HepG2 (cell line): ENCODE data around the gene PRM3. TPM values are rescaled to one million over a fixed set of nuclear protein-coding genes. Genes with fewer than 3 reads are reported as not detected.

Experiments used
- LCORL ChIP-seq, 2 experiments: fragments of 450-650 bp in 1 of 2; sonication (generic) in 1 of 2; formaldehyde crosslinking in 1 of 2; IDR thresholded peaks; 2 replicates each; pipeline versions ENCODE4 v1.5.0 to v1.6.1; 2017 to 2020; ENCODE audit warnings: antibody characterized with exemption in 1 of 2, missing genetic modification reagents in 1 of 2
- NFIB ChIP-seq: sonication (generic); formaldehyde crosslinking; IDR thresholded peaks from 2 replicates; pipeline ENCODE4 v1.9.0; 2021; ENCODE audit warnings: missing genetic modification reagents, mild to moderate bottlenecking, borderline replicate concordance
- PAWR ChIP-seq: sonication (generic); formaldehyde crosslinking; IDR thresholded peaks from 2 replicates; pipeline ENCODE4 v1.4.0; 2020; ENCODE audit warnings: missing genetic modification reagents, mild to moderate bottlenecking, borderline replicate concordance
- PTBP1 ChIP-seq: fragments of 200-400 bp; formaldehyde crosslinking; IDR thresholded peaks from 2 replicates; pipeline ENCODE4 v1.6.1; 2018; ENCODE audit warnings: low read length, low read depth; ENCODE audit not compliant: poor library complexity, severe bottlenecking
- RFX1 ChIP-seq: fragments of 450-650 bp; IDR thresholded peaks from 2 replicates; pipeline ENCODE4 v1.6.1; 2017
- ZFP36L2 ChIP-seq: sonication (generic); formaldehyde crosslinking; IDR thresholded peaks from 2 replicates; pipeline ENCODE4 v1.4.0; 2020; ENCODE audit warnings: missing genetic modification reagents
- polyA plus RNA-seq, 8 experiments: library from polyadenylated mRNA; depleted of rRNA in 3 of 8; stranded (reverse) in 7 of 8; unstranded in 1 of 8; fragments of >200 nt; fragmentation: Illumina TruSeq in 4 of 8; extraction: Trizol in 4 of 8; gene quantifications; 2 replicates each; pipeline versions ENCODE4 v1.2.1 to v1.2.3, GENCODE V29; 2011 to 2016; ENCODE audit warnings: low read depth in 4 of 8, missing spikeins in 1 of 8, mixed read lengths in 1 of 8; ENCODE audit not compliant: insufficient read depth in 1 of 8
- total RNA-seq, 5 experiments: library from RNA; depleted of rRNA; stranded (reverse); fragments of >200 nt; fragmentation: Illumina TruSeq; extraction: Trizol; gene quantifications; 2 replicates each; pipeline ENCODE4 v1.2.3, GENCODE V29; 2016; ENCODE audit warnings: low read depth in 1 of 5
- TF ChIP-seq, protein P1 (sequence below): sonication (generic); formaldehyde crosslinking; IDR thresholded peaks from 2 replicates; pipeline ENCODE4 v1.9.0; 2021; ENCODE audit warnings: mild to moderate bottlenecking, missing genetic modification reagents
- TF ChIP-seq, protein P2 (sequence below): IDR thresholded peaks from 2 replicates; pipeline ENCODE4 v1.6.1; 2012; ENCODE audit warnings: low read depth, low read length, improper control_type of control experiment
- TF ChIP-seq, protein P3 (sequence below): IDR thresholded peaks from 2 replicates; pipeline ENCODE4 v1.6.1; 2016; ENCODE audit warnings: low read depth, missing genetic modification reagents, missing compliant biosample characterization
- TF ChIP-seq, protein P4 (sequence below): sonication (generic); formaldehyde crosslinking; IDR thresholded peaks from 2 replicates; pipeline ENCODE4 v1.4.0; 2020; ENCODE audit warnings: missing genetic modification reagents, borderline replicate concordance

PRM3 gene
- total and polyA plus RNA-seq, 2 of the 13 experiments (the other 11 are each of a cell fraction or from before 2014, with no cell fraction given): not detected

DNA sequence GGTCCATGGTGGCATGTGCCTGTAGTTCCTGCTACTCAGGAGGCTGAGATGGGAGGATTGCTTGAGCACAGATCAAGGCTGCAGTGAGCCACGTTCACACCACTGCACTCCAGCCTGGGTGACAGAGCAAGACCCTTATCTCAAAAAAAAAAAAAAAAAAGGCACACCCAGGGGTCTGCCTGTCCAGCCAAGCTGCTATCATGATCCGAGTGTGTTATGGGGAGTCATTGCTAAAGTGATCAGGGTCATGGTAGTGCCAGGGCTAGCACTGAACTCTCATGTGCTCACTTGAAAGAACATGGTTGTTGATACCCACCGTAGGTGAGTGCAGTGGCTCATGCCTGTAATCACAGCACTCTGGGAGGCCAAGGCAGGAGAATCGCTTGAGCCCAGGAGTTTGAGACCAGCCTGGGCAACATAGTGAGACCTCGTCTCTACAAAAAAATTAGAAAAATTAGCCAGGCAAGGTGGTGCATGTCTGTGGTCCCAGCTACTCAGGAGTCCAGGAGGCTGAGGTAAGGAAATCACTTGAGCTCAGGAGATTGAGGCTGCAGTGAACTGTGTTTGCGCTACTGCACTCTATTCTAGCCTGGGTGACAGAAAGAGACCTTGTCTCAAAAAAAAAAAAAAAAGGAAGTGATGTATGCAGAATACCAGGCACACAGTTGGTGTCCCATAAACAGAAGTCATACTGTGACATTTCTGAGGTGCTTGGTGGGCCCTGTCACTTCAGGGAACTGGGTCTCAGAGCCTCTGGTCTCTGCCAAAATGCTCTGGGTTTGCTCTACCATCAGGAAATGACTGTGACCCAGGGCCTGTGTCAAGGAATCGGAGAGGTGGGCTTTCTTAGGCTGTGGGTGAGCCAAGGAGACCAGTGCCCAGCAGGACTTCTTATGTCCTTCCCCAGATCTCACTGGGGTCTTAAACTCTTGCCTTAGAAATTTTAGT, 5.5 kb upstream of the PRM3 start (continued):
- no peak for TF ChIP-seq NFIB (CRISPR knock-in tag)
- TF ChIP-seq PAWR: 0 out of 2 replicates have a peak, but pooled peaks have one; percentile 30
- TF ChIP-seq RFX1: no peak
- TF ChIP-seq ZFP36L2 (CRISPR knock-in tag): no peak
- TF ChIP-seq, protein P1, sequence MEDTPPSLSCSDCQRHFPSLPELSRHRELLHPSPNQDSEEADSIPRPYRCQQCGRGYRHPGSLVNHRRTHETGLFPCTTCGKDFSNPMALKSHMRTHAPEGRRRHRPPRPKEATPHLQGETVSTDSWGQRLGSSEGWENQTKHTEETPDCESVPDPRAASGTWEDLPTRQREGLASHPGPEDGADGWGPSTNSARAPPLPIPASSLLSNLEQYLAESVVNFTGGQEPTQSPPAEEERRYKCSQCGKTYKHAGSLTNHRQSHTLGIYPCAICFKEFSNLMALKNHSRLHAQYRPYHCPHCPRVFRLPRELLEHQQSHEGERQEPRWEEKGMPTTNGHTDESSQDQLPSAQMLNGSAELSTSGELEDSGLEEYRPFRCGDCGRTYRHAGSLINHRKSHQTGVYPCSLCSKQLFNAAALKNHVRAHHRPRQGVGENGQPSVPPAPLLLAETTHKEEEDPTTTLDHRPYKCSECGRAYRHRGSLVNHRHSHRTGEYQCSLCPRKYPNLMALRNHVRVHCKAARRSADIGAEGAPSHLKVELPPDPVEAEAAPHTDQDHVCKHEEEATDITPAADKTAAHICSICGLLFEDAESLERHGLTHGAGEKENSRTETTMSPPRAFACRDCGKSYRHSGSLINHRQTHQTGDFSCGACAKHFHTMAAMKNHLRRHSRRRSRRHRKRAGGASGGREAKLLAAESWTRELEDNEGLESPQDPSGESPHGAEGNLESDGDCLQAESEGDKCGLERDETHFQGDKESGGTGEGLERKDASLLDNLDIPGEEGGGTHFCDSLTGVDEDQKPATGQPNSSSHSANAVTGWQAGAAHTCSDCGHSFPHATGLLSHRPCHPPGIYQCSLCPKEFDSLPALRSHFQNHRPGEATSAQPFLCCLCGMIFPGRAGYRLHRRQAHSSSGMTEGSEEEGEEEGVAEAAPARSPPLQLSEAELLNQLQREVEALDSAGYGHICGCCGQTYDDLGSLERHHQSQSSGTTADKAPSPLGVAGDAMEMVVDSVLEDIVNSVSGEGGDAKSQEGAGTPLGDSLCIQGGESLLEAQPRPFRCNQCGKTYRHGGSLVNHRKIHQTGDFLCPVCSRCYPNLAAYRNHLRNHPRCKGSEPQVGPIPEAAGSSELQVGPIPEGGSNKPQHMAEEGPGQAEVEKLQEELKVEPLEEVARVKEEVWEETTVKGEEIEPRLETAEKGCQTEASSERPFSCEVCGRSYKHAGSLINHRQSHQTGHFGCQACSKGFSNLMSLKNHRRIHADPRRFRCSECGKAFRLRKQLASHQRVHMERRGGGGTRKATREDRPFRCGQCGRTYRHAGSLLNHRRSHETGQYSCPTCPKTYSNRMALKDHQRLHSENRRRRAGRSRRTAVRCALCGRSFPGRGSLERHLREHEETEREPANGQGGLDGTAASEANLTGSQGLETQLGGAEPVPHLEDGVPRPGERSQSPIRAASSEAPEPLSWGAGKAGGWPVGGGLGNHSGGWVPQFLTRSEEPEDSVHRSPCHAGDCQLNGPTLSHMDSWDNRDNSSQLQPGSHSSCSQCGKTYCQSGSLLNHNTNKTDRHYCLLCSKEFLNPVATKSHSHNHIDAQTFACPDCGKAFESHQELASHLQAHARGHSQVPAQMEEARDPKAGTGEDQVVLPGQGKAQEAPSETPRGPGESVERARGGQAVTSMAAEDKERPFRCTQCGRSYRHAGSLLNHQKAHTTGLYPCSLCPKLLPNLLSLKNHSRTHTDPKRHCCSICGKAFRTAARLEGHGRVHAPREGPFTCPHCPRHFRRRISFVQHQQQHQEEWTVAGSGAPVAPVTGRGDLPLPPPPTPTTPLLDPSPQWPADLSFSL (CRISPR knock-in tag): no peak
- no peak for TF ChIP-seq PTBP1
- no peak for TF ChIP-seq LCORL (IDR thresholded peaks at IDR 0.05)
- no peak; the same call in 1 of the 2 replicates for TF ChIP-seq LCORL (CRISPR knock-in tag; IDR thresholded peaks at IDR 0.05)
- TF ChIP-seq, protein P2, sequence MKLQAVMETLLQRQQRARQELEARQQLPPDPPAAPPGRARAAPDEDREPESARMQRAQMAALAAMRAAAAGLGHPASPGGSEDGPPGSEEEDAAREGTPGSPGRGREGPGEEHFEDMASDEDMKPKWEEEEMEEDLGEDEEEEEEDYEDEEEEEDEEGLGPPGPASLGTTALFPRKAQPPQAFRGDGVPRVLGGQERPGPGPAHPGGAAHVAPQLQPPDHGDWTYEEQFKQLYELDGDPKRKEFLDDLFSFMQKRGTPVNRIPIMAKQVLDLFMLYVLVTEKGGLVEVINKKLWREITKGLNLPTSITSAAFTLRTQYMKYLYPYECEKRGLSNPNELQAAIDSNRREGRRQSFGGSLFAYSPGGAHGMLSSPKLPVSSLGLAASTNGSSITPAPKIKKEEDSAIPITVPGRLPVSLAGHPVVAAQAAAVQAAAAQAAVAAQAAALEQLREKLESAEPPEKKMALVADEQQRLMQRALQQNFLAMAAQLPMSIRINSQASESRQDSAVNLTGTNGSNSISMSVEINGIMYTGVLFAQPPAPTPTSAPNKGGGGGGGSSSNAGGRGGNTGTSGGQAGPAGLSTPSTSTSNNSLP: no peak
- TF ChIP-seq, protein P3, sequence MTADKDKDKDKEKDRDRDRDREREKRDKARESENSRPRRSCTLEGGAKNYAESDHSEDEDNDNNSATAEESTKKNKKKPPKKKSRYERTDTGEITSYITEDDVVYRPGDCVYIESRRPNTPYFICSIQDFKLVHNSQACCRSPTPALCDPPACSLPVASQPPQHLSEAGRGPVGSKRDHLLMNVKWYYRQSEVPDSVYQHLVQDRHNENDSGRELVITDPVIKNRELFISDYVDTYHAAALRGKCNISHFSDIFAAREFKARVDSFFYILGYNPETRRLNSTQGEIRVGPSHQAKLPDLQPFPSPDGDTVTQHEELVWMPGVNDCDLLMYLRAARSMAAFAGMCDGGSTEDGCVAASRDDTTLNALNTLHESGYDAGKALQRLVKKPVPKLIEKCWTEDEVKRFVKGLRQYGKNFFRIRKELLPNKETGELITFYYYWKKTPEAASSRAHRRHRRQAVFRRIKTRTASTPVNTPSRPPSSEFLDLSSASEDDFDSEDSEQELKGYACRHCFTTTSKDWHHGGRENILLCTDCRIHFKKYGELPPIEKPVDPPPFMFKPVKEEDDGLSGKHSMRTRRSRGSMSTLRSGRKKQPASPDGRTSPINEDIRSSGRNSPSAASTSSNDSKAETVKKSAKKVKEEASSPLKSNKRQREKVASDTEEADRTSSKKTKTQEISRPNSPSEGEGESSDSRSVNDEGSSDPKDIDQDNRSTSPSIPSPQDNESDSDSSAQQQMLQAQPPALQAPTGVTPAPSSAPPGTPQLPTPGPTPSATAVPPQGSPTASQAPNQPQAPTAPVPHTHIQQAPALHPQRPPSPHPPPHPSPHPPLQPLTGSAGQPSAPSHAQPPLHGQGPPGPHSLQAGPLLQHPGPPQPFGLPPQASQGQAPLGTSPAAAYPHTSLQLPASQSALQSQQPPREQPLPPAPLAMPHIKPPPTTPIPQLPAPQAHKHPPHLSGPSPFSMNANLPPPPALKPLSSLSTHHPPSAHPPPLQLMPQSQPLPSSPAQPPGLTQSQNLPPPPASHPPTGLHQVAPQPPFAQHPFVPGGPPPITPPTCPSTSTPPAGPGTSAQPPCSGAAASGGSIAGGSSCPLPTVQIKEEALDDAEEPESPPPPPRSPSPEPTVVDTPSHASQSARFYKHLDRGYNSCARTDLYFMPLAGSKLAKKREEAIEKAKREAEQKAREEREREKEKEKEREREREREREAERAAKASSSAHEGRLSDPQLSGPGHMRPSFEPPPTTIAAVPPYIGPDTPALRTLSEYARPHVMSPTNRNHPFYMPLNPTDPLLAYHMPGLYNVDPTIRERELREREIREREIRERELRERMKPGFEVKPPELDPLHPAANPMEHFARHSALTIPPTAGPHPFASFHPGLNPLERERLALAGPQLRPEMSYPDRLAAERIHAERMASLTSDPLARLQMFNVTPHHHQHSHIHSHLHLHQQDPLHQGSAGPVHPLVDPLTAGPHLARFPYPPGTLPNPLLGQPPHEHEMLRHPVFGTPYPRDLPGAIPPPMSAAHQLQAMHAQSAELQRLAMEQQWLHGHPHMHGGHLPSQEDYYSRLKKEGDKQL: no peak
- TF ChIP-seq, protein P4, sequence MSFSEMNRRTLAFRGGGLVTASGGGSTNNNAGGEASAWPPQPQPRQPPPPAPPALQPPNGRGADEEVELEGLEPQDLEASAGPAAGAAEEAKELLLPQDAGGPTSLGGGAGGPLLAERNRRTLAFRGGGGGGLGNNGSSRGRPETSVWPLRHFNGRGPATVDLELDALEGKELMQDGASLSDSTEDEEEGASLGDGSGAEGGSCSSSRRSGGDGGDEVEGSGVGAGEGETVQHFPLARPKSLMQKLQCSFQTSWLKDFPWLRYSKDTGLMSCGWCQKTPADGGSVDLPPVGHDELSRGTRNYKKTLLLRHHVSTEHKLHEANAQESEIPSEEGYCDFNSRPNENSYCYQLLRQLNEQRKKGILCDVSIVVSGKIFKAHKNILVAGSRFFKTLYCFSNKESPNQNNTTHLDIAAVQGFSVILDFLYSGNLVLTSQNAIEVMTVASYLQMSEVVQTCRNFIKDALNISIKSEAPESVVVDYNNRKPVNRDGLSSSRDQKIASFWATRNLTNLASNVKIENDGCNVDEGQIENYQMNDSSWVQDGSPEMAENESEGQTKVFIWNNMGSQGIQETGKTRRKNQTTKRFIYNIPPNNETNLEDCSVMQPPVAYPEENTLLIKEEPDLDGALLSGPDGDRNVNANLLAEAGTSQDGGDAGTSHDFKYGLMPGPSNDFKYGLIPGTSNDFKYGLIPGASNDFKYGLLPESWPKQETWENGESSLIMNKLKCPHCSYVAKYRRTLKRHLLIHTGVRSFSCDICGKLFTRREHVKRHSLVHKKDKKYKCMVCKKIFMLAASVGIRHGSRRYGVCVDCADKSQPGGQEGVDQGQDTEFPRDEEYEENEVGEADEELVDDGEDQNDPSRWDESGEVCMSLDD (CRISPR knock-in tag): no peak
